K562 (cell line): Measurements from ENCODE around the gene ING2. TPM values are rescaled to one million over a fixed set of nuclear protein-coding genes. Genes with fewer than 3 reads are reported as not detected.

Experiments used
- CHD4 ChIP-seq: fragments of 200-600 bp; sonication (generic); IDR thresholded peaks from 3 replicates; pipeline ENCODE4 v1.6.1; 2012; ENCODE audit warnings: low read depth, mild to moderate bottlenecking, mixed read lengths, low read length, inconsistent platforms; ENCODE audit not compliant: insufficient read depth, insufficient replicate concordance, poor library complexity, severe bottlenecking
- CREM ChIP-seq: IDR thresholded peaks from 2 replicates; pipeline ENCODE4 v1.6.1; 2014; ENCODE audit warnings: antibody characterized with exemption, low read depth
- ETV5 ChIP-seq: sonication (generic); formaldehyde crosslinking; IDR thresholded peaks from 2 replicates; pipeline ENCODE4 v1.4.0; 2020; ENCODE audit warnings: low read depth, mild to moderate bottlenecking, missing genetic modification reagents
- L3MBTL2 ChIP-seq: fragments of 450-650 bp; IDR thresholded peaks from 2 replicates; pipeline ENCODE4 v1.6.1; 2016; ENCODE audit warnings: mild to moderate bottlenecking, moderate library complexity
- MAZ ChIP-seq, 2 experiments: fragments of 450-650 bp in 1 of 2; sonication (generic) in 1 of 2; formaldehyde crosslinking; IDR thresholded peaks in 1 of 2; conservative IDR thresholded peaks in 1 of 2; 2 replicates each; pipeline versions ENCODE4 v1.4.0 to v1.5.0; 2020; ENCODE audit warnings: mild to moderate bottlenecking in 1 of 2, missing genetic modification reagents in 1 of 2
- MTA1 ChIP-seq: fragments of 450-650 bp; IDR thresholded peaks from 2 replicates; pipeline ENCODE4 v1.6.1; 2017; ENCODE audit warnings: borderline replicate concordance
- NBN ChIP-seq: fragments of 450-650 bp; IDR thresholded peaks from 2 replicates; pipeline ENCODE4 v1.6.1; 2016; ENCODE audit warnings: low read depth, mild to moderate bottlenecking
- TRIM28 ChIP-seq: fragments of 450-650 bp; IDR thresholded peaks from 2 replicates; pipeline ENCODE4 v1.6.1; 2017
- ZNF384 ChIP-seq: IDR thresholded peaks from 2 replicates; pipeline ENCODE4 v1.6.1; 2012; ENCODE audit warnings: low read depth, low read length, improper control_type of control experiment
- ZNF444 ChIP-seq: fragments of 250-450 bp; sonication (Bioruptor Pico); IDR thresholded peaks from 2 replicates; pipeline ENCODE4 v1.4.0; 2020; ENCODE audit warnings: mild to moderate bottlenecking, moderate library complexity
- ZNF589 ChIP-seq: fragments of 200-800 bp; sonication (Bioruptor generic); IDR thresholded peaks from 2 replicates; pipeline ENCODE4 v1.6.1; 2016; ENCODE audit warnings: low read depth, missing genetic modification characterization, missing compliant biosample characterization
- polyA plus RNA-seq, 8 experiments: library from polyadenylated mRNA; depleted of rRNA in 4 of 8; stranded (reverse) in 5 of 8; unstranded in 3 of 8; fragments of >200 nt; fragmentation: Nextera tagmentation in 2 of 8; fragmentation: Illumina TruSeq in 1 of 8; extraction: Ambion mirVana in 2 of 8; extraction: Trizol in 1 of 8; gene quantifications; 2 replicates each; pipeline versions ENCODE4 v1.2.1 to v1.2.3, GENCODE V29; 2011 to 2014; ENCODE audit warnings: inconsistent platforms in 1 of 8, missing spikeins in 1 of 8
- total RNA-seq, 7 experiments: library from RNA; depleted of rRNA in 6 of 7; stranded (reverse); fragments of >200 nt in 6 of 7; fragmentation: Illumina TruSeq in 2 of 7; extraction: Trizol in 2 of 7; gene quantifications; 2 replicates each; pipeline versions ENCODE4 v1.2.1 to v1.2.3, GENCODE V29; 2011 to 2021; ENCODE audit warnings: low replicate concordance in 1 of 7
- TF ChIP-seq, protein P1 (sequence below): fragments of 250-450 bp; sonication (Bioruptor Pico); IDR thresholded peaks from 2 replicates; pipeline ENCODE4 v1.5.0; 2022; ENCODE audit warnings: mild to moderate bottlenecking
- TF ChIP-seq, protein P2 (sequence below): fragments of 250-450 bp; sonication (Bioruptor Pico); IDR thresholded peaks from 2 replicates; pipeline ENCODE4 v1.5.0; 2020; ENCODE audit warnings: mild to moderate bottlenecking, borderline replicate concordance
- TF ChIP-seq, protein P3 (sequence below), 2 experiments: fragments of 450-650 bp in 1 of 2; sonication (generic) in 1 of 2; formaldehyde crosslinking; conservative IDR thresholded peaks; 2 replicates each; pipeline versions ENCODE4 v1.4.0 to v1.8.1; 2020 to 2022; ENCODE audit warnings: mild to moderate bottlenecking in 1 of 2, missing genetic modification reagents in 1 of 2

The ING2 gene
- total and polyA plus RNA-seq, 9 of the 15 experiments (the other 6 are each of a cell fraction or from before 2014, with no cell fraction given) = 2.9 to 21.4 (median 12.4) TPM

DNA sequence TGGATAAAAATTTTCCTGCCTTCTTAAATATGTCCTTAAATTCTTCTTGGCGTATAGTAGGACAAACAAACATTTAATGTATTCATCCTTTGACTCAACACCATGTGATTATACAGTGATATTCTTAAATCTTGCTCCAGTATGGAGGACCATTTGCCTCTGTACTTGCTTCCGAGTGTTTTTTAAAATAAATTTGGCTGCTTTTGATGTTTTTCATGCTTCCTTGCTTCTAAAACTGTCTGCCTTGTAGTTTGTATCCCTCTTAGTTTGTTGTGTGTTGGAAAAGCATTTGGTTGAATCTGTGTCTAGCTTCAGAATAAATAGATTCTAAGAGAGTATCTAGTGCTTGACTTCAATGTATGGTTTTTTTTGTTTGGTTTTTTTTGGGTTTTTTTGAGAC is 12.3 kb downstream of the ING2 start (continued):
- TF ChIP-seq, protein P1, sequence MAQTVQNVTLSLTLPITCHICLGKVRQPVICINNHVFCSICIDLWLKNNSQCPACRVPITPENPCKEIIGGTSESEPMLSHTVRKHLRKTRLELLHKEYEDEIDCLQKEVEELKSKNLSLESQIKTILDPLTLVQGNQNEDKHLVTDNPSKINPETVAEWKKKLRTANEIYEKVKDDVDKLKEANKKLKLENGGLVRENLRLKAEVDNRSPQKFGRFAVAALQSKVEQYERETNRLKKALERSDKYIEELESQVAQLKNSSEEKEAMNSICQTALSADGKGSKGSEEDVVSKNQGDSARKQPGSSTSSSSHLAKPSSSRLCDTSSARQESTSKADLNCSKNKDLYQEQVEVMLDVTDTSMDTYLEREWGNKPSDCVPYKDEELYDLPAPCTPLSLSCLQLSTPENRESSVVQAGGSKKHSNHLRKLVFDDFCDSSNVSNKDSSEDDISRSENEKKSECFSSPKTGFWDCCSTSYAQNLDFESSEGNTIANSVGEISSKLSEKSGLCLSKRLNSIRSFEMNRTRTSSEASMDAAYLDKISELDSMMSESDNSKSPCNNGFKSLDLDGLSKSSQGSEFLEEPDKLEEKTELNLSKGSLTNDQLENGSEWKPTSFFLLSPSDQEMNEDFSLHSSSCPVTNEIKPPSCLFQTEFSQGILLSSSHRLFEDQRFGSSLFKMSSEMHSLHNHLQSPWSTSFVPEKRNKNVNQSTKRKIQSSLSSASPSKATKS (CRISPR knock-in tag) = no peak
- no peak for TF ChIP-seq ETV5 (CRISPR knock-in tag)
- TF ChIP-seq, protein P2, sequence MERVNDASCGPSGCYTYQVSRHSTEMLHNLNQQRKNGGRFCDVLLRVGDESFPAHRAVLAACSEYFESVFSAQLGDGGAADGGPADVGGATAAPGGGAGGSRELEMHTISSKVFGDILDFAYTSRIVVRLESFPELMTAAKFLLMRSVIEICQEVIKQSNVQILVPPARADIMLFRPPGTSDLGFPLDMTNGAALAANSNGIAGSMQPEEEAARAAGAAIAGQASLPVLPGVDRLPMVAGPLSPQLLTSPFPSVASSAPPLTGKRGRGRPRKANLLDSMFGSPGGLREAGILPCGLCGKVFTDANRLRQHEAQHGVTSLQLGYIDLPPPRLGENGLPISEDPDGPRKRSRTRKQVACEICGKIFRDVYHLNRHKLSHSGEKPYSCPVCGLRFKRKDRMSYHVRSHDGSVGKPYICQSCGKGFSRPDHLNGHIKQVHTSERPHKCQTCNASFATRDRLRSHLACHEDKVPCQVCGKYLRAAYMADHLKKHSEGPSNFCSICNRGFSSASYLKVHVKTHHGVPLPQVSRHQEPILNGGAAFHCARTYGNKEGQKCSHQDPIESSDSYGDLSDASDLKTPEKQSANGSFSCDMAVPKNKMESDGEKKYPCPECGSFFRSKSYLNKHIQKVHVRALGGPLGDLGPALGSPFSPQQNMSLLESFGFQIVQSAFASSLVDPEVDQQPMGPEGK (CRISPR knock-in tag) = no peak
- TF ChIP-seq, protein P3, sequence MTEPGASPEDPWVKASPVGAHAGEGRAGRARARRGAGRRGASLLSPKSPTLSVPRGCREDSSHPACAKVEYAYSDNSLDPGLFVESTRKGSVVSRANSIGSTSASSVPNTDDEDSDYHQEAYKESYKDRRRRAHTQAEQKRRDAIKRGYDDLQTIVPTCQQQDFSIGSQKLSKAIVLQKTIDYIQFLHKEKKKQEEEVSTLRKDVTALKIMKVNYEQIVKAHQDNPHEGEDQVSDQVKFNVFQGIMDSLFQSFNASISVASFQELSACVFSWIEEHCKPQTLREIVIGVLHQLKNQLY (CRISPR knock-in tag; conservative IDR thresholded peaks at IDR 0.05) = no peak
- TF ChIP-seq NBN = no peak
- TF ChIP-seq ZNF384 = no peak
- no peak for TF ChIP-seq L3MBTL2
- no peak for TF ChIP-seq ZNF589 (CRISPR knock-in tag)
- no peak for TF ChIP-seq TRIM28
- TF ChIP-seq CREM = no peak
- no peak for TF ChIP-seq MAZ (CRISPR knock-in tag; conservative IDR thresholded peaks at IDR 0.05 in 1 of 2, IDR thresholded peaks at IDR 0.05 in 1 of 2)
- no peak for TF ChIP-seq CHD4
- no peak for TF ChIP-seq MTA1
- no peak for TF ChIP-seq ZNF444 (CRISPR knock-in tag)
